Measurements from ENCODE around the gene SECISBP2L. TPM values are rescaled to one million over a fixed set of nuclear protein-coding genes. Genes with fewer than 3 reads are reported as not detected.

Gene SECISBP2L
- total RNA-seq, 4 donors from 2014 or later, result 23.7 to 27.5 (median 24.5) TPM

GRCh38 chr15:49026700-49027099, 19.5 kb downstream of the SECISBP2L start:
- Histone ChIP-seq H3K27ac (no peak overlapping the region), H3K4me3 (no peak overlapping the region), H3K9me3 (no peaks in the 10 kb centered on the region), H3K27me3 (no peaks in the 10 kb centered on the region), H3K36me3 (peaks cover 0 to 24% of the 10 kb centered on the region in 2 donors), H3K4me1 (no peaks in the 10 kb centered on the region)
- no peak for DNase-seq
- intact Hi-C loops (cut with DNase I; ENCODE audit: low total_unique reads), result no loop called here
- TF ChIP-seq CTCF (IDR thresholded peaks at IDR 0.05 in 4 of 5, conservative IDR thresholded peaks at IDR 0.05 in 1 of 5) (no peak), POLR2A (IDR thresholded peaks at IDR 0.05) (no peak)
- no peak for ATAC-seq
- in situ Hi-C loops (cut with MboI; ENCODE audit: low sequenced_read_pairs in 4 of 4), result no loop called here

DNA sequence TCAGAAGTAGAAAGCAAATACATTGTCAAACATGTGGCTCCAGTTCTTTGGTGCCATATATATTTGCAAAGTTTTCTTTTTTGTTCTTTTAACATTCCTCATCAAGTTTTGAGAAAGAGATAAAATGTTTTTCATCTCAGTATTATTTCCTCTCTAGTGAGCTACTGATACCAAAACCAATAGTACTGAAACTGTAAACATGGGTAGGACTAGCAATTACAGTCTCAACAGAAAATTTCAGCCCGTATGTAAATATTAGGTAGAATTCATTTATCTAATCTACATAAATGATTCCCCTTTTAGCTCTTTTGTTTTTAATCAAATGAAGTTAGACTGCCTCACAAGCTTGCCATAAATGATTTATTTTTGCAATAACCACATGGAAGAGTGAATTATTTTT, 21.4 kb downstream of the SECISBP2L start:
- Histone ChIP-seq H3K4me1 (no peaks in the 10 kb centered on the region), H3K9me3 (no peaks in the 10 kb centered on the region), H3K36me3 (peaks cover 0 to 29% of the 10 kb centered on the region in 2 donors), H3K27ac (no peak overlapping the region), H3K4me3 (no peak overlapping the region), H3K27me3 (no peaks in the 10 kb centered on the region)
- DNase-seq (no peak), ATAC-seq (no peak)
- TF ChIP-seq CTCF (IDR thresholded peaks at IDR 0.05 in 4 of 5, conservative IDR thresholded peaks at IDR 0.05 in 1 of 5) (no peak), POLR2A (IDR thresholded peaks at IDR 0.05) (no peak)
- in situ Hi-C loops (cut with MboI; ENCODE audit: low sequenced_read_pairs in 4 of 4) (no loop called here), intact Hi-C loops (cut with DNase I; ENCODE audit: low total_unique reads) (no loop called here)

GRCh38 chr15:49023354-49023753, 22.9 kb downstream of the SECISBP2L start:
- H3K36me3 ChIP-seq, result peaks cover 0 to 28% of the 10 kb centered on the region in 2 donors
- H3K4me3 ChIP-seq, result no peak overlapping the region
- H3K9me3 ChIP-seq, result no peaks in the 10 kb centered on the region
- intact Hi-C loops (cut with DNase I; ENCODE audit: low total_unique reads) (no loop called here), in situ Hi-C loops (cut with MboI; ENCODE audit: low sequenced_read_pairs in 4 of 4) (no loop called here)
- no peaks in the 10 kb centered on the region for H3K27me3 ChIP-seq
- H3K4me1 ChIP-seq, result no peaks in the 10 kb centered on the region
- H3K27ac ChIP-seq, result no peak overlapping the region
- no peak for TF ChIP-seq POLR2A (IDR thresholded peaks at IDR 0.05)
- TF ChIP-seq CTCF (IDR thresholded peaks at IDR 0.05 in 4 of 5, conservative IDR thresholded peaks at IDR 0.05 in 1 of 5), result no peak
- DNase-seq, result no peak
- no peak for ATAC-seq

DNA sequence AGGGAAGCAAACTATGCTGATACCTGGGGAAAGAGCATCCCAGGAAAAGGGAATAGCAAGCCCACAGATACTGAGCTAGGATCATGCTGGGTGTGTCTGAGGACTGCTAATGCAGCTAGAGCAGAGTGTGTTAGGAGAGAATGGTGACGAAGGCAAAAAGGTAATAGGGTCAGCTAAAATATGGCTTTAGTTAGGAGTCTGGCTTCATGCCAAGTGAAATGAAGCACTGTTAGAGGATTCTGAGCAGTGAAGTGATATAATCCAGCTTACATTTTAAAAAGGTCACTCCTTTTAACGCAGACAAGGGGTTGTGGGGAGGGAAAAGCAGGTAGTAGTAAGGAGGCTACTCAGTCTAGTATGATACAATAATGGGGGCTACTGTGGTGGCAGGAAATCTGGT, 30.4 kb downstream of the SECISBP2L start:
- Histone ChIP-seq H3K4me3 (no peak overlapping the region), H3K27me3 (no peaks in the 10 kb centered on the region), H3K27ac (no peak overlapping the region), H3K9me3 (no peaks in the 10 kb centered on the region), H3K36me3 (peaks cover 0 to 53% of the 10 kb centered on the region in 2 donors), H3K4me1 (no peaks in the 10 kb centered on the region)
- DNase-seq (no peak), ATAC-seq (no peak)
- in situ Hi-C loops (cut with MboI; ENCODE audit: low sequenced_read_pairs in 4 of 4) (no loop called here), intact Hi-C loops (cut with DNase I; ENCODE audit: low total_unique reads) (no loop called here)
- no peak for TF ChIP-seq POLR2A (IDR thresholded peaks at IDR 0.05)
- TF ChIP-seq CTCF (IDR thresholded peaks at IDR 0.05 in 4 of 5, conservative IDR thresholded peaks at IDR 0.05 in 1 of 5), result no peak

DNA sequence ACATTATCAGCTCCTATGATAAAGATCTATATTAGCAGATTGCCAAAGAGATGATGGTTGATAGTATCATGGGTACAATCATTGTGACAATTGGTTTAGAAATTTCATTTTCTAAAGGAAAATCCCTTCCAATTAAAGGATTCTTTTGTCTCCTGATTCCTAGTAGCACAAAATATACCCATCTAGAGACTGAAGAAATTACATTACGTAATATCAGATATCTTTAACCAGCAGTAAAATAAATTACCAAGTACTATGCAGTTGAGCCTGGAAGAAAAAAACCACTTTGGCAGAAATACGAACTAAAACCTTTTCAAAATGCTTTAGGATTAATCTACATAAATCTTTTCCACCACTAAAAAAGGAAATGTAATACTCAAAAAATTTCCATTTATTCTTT, 46.9 kb downstream of the SECISBP2L start:
- peaks cover 0 to 56% of the 10 kb centered on the region in 2 donors for H3K36me3 ChIP-seq
- intact Hi-C loops (cut with DNase I; ENCODE audit: low total_unique reads), result no loop called here
- no peaks in the 10 kb centered on the region for H3K27me3 ChIP-seq
- DNase-seq (no peak), ATAC-seq (no peak)
- no peak overlapping the region for H3K4me3 ChIP-seq
- in situ Hi-C loops (cut with MboI; ENCODE audit: low sequenced_read_pairs in 4 of 4), result no loop called here
- no peak overlapping the region for H3K27ac ChIP-seq
- no peaks in the 10 kb centered on the region for H3K9me3 ChIP-seq
- H3K4me1 ChIP-seq, result no peaks in the 10 kb centered on the region
- TF ChIP-seq POLR2A (IDR thresholded peaks at IDR 0.05) (no peak), CTCF (IDR thresholded peaks at IDR 0.05 in 4 of 5, conservative IDR thresholded peaks at IDR 0.05 in 1 of 5) (no peak)

All from gastrocnemius medialis (tissue), 4 donors.